PC-9 (cell line): ENCODE data around the gene GUCD1. TPM values are rescaled to one million over a fixed set of nuclear protein-coding genes. Genes with fewer than 3 reads are reported as not detected.

Experiments
- BruUV-seq: library from RNA; stranded (reverse); fragments of 400-500 nt; replicated peaks from 2 replicates; lab custom pipeline; 2021; lab: Mats Ljungman, UMichigan
- CTCF ChIA-PET: fragments of 300-600 bp; sonication (Branson Sonifier 250); formaldehyde crosslinking; loops from one replicate; lab custom pipeline; 2022; ENCODE audit warnings: antibody characterized with exemption; lab: Charles Lee
- POLR2A ChIA-PET: fragments of 300-600 bp; sonication (Branson Sonifier 250); formaldehyde crosslinking; loops from one replicate; lab custom pipeline; 2022; ENCODE audit warnings: antibody characterized with exemption; ENCODE audit not compliant: unreplicated experiment; lab: Charles Lee
- DNase-seq, 2 experiments: peaks; one replicate each; pipeline versions ENCODE4 v3.0.0 to v3.0.0-alpha.2; 2015 to 2022; ENCODE audit warnings: mixed read lengths in 1 of 2
- H2AFZ ChIP-seq: fragments of 200-600 bp; sonication (generic); 2 replicates; pipeline ENCODE4 v1.8.1; 2017; ENCODE audit warnings: antibody characterized with exemption
- H3F3A ChIP-seq: fragments of 200-600 bp; sonication (generic); 2 replicates; pipeline ENCODE4 v1.8.1; 2017; ENCODE audit warnings: antibody characterized with exemption, mild to moderate bottlenecking, low read depth; ENCODE audit not compliant: insufficient read depth
- H3K27ac ChIP-seq: fragments of 200-600 bp; sonication (generic); 2 replicates; pipeline ENCODE4 v1.6.1; 2016; ENCODE audit warnings: mixed run types
- H3K27me3 ChIP-seq: fragments of 200-600 bp; sonication (generic); 2 replicates; pipeline ENCODE4 v1.6.1; 2016; ENCODE audit warnings: low read depth, mixed run types; ENCODE audit not compliant: insufficient read depth
- H3K36me3 ChIP-seq: fragments of 200-600 bp; sonication (generic); 2 replicates; pipeline ENCODE4 v1.6.1; 2016; ENCODE audit warnings: low read depth, mixed run types
- H3K4me1 ChIP-seq: fragments of 200-600 bp; sonication (generic); replicated peaks from 2 replicates; pipeline ENCODE4 v1.6.1; 2016; ENCODE audit warnings: mixed run types; ENCODE audit not compliant: insufficient read depth
- H3K4me2 ChIP-seq: fragments of 200-600 bp; sonication (generic); 2 replicates; pipeline ENCODE4 v1.6.1; 2017; ENCODE audit warnings: mixed run types
- H3K4me3 ChIP-seq: fragments of 200-600 bp; sonication (generic); 2 replicates; pipeline ENCODE4 v1.6.1; 2016; ENCODE audit warnings: mixed run types
- H3K79me2 ChIP-seq: fragments of 200-600 bp; sonication (generic); 2 replicates; pipeline ENCODE4 v1.6.1; 2017; ENCODE audit warnings: low read depth, mixed run types
- H3K9me2 ChIP-seq: fragments of 200-600 bp; sonication (generic); 2 replicates; pipeline ENCODE4 v1.8.1; 2017; ENCODE audit warnings: mild to moderate bottlenecking; ENCODE audit not compliant: insufficient read depth
- H3K9me3 ChIP-seq: fragments of 200-600 bp; sonication (generic); 2 replicates; pipeline ENCODE4 v1.8.1; 2016; ENCODE audit warnings: low read depth; ENCODE audit not compliant: insufficient read depth
- H4K20me1 ChIP-seq: fragments of 200-600 bp; sonication (generic); 2 replicates; pipeline ENCODE4 v1.8.1; 2017; ENCODE audit not compliant: insufficient read depth
- CTCF ChIP-seq: fragments of 200-600 bp; sonication (generic); conservative IDR thresholded peaks from 2 replicates; pipeline ENCODE4 v1.6.1; 2017; ENCODE audit warnings: mixed run types, antibody characterized with exemption, mild to moderate bottlenecking, moderate library complexity
- EZH2 ChIP-seq: fragments of 200-600 bp; sonication (generic); IDR thresholded peaks from 2 replicates; pipeline ENCODE4 v1.8.0; 2017; ENCODE audit warnings: antibody characterized with exemption, low read depth
- intact Hi-C: fragments of 100-400 bp; cut with micrococcal nuclease; formaldehyde crosslinking; loops from one replicate; pipeline ENCODE4 v1.10.0; 2022; ENCODE audit not compliant: unreplicated experiment
- total RNA-seq: library from RNA; stranded (reverse); gene quantifications from 2 replicates; pipeline ENCODE4 v1.2.3, GENCODE V29; 2021

GUCD1 gene
- total RNA-seq, 1 experiment from 2014 or later = 80.2 TPM

- H2AFZ ChIP-seq = no peak overlapping the region
- no peaks in the 10 kb centered on the region for H4K20me1 ChIP-seq
- no TSS peak for BruUV-seq
- POLR2A ChIA-PET = no interaction called here
- no peak overlapping the region for H3K4me3 ChIP-seq
- H3F3A ChIP-seq = 0 out of 2 replicates have a peak, but pooled peaks cover 3% of the 10 kb centered on the region
- TF ChIP-seq CTCF = no peak
- TF ChIP-seq EZH2 = no peak
- H3K79me2 ChIP-seq = no peaks in the 10 kb centered on the region
- H3K27me3 ChIP-seq = no peaks in the 10 kb centered on the region
- DNase-seq = no peak
- intact Hi-C loops = no loop called here
- no peak overlapping the region for H3K27ac ChIP-seq
- 0 out of 2 replicates have a peak, but pooled peaks cover 3% of the 10 kb centered on the region for H3K4me1 ChIP-seq
- CTCF ChIA-PET = no interaction called here
- no peaks in the 10 kb centered on the region for H3K36me3 ChIP-seq
- H3K9me3 ChIP-seq = no peaks in the 10 kb centered on the region
- no peaks in the 10 kb centered on the region for H3K9me2 ChIP-seq
- H3K4me2 ChIP-seq = no peak overlapping the region
Observed at GRCh38 chr22:24595863-24596262, 40.9 kb upstream of the GUCD1 start.

- no peak overlapping the region for H2AFZ ChIP-seq
- no peaks in the 10 kb centered on the region for H3K27me3 ChIP-seq
- ChIA-PET POLR2A (no interaction called here), CTCF (no interaction called here)
- TF ChIP-seq EZH2 (no peak), CTCF (no peak)
- 0 out of 2 replicates have a peak, but pooled peaks cover 3% of the 10 kb centered on the region for H3K4me1 ChIP-seq
- H3K4me3 ChIP-seq = no peak overlapping the region
- no peak for DNase-seq
- 0 out of 2 replicates have a peak, but pooled peaks cover 3% of the 10 kb centered on the region for H3F3A ChIP-seq
- H3K27ac ChIP-seq = no peak overlapping the region
- intact Hi-C loops = no loop called here
- H3K9me2 ChIP-seq = no peaks in the 10 kb centered on the region
- no peaks in the 10 kb centered on the region for H4K20me1 ChIP-seq
- BruUV-seq = no TSS peak
- H3K79me2 ChIP-seq = no peaks in the 10 kb centered on the region
- H3K36me3 ChIP-seq = no peaks in the 10 kb centered on the region
- H3K4me2 ChIP-seq = no peak overlapping the region
- H3K9me3 ChIP-seq = no peaks in the 10 kb centered on the region
Observed at GRCh38 chr22:24595228-24595627, 40.3 kb upstream of the GUCD1 start.

- Histone ChIP-seq H2AFZ (no peak overlapping the region), H4K20me1 (no peaks in the 10 kb centered on the region), H3K4me1 (0 out of 2 replicates have a peak, but pooled peaks cover 3% of the 10 kb centered on the region), H3K36me3 (no peaks in the 10 kb centered on the region), H3K4me2 (no peak overlapping the region), H3K9me2 (no peaks in the 10 kb centered on the region), H3F3A (0 out of 2 replicates have a peak, but pooled peaks cover 3% of the 10 kb centered on the region), H3K79me2 (no peaks in the 10 kb centered on the region), H3K4me3 (no peak overlapping the region), H3K27me3 (no peaks in the 10 kb centered on the region), H3K27ac (no peak overlapping the region), H3K9me3 (no peaks in the 10 kb centered on the region)
- intact Hi-C loops = no loop called here
- BruUV-seq = no TSS peak
- POLR2A ChIA-PET = interaction anchor here (0.7 kb wide), 1 partner anchor 39 kb away, joined by 4 read pairs; no protein-coding TSS in a partner anchor
- DNase-seq = peak in 1 of 2 experiments; percentile 46
- TF ChIP-seq EZH2 (no peak), CTCF (no peak)
- CTCF ChIA-PET = no interaction called here
Observed at GRCh38 chr22:24594569-24595120, 39.7 kb upstream of the GUCD1 start.
